HG02938 (cell line): ENCODE data around the gene GPR141.

Source experiments
- ATAC-seq: cut with Tn5 transposase; IDR thresholded peaks from one replicate; pipeline ENCODE4 v1.9.1; 2021; ENCODE audit warnings: mild to moderate bottlenecking, moderate library complexity; ENCODE audit not compliant: unreplicated experiment

GPR141 gene

GRCh38 chr7:37781156-37781555, 97.6 kb downstream of the GPR141 start:
- ATAC-seq = no peak

- ATAC-seq = no peak
Measured at GRCh38 chr7:37782166-37782565, 98.6 kb downstream of the GPR141 start.

GRCh38 chr7:37784015-37784414, 100.4 kb downstream of the GPR141 start:
- ATAC-seq = no peak

- ATAC-seq = peak; percentile 91
Measured at GRCh38 chr7:37786741-37787569, 103.4 kb downstream of the GPR141 start.
